Measurements from ENCODE around the gene RBBP8NL. TPM values are rescaled to one million over a fixed set of nuclear protein-coding genes. Genes with fewer than 3 reads are reported as not detected.
A peak's percentile ranks its signal among the peaks of the same experiment; 100 is the strongest.

RBBP8NL gene
- total RNA-seq, 2 donors from 2014 or later: not detected

DNA sequence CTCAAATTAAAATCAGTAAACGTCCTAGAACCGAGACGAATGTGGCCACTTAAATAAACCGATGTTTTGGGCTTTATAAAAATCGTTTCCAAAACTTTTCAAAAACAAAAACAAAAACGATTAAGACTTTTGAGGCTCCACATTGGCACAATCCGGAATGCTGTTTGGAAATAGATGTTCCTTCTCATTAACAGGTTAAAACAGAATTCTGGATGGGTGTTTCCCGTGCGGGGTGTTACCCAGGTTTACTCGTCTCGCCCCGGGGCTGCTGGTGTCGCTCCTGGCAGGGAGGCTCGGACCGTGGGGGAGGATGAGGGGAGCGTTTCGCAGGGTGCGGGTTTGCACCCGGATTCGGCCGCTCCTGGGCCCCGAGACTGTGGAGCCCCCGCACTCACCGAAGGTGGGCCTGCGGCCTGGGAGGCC lies 47.3 kb upstream of the RBBP8NL start:
- no peak for DNase-seq (ENCODE audit: low spot score)
- H3K4me1 ChIP-seq: peaks cover 0 to 38% of the 10 kb centered on the region in 2 donors
- peak overlapping the region; percentile 50 to 58 for H3K4me3 ChIP-seq
- H3K27ac ChIP-seq: peak overlapping the region; percentile 78 to 79
- H3K36me3 ChIP-seq: no peaks in the 10 kb centered on the region
- TF ChIP-seq, protein P1, sequence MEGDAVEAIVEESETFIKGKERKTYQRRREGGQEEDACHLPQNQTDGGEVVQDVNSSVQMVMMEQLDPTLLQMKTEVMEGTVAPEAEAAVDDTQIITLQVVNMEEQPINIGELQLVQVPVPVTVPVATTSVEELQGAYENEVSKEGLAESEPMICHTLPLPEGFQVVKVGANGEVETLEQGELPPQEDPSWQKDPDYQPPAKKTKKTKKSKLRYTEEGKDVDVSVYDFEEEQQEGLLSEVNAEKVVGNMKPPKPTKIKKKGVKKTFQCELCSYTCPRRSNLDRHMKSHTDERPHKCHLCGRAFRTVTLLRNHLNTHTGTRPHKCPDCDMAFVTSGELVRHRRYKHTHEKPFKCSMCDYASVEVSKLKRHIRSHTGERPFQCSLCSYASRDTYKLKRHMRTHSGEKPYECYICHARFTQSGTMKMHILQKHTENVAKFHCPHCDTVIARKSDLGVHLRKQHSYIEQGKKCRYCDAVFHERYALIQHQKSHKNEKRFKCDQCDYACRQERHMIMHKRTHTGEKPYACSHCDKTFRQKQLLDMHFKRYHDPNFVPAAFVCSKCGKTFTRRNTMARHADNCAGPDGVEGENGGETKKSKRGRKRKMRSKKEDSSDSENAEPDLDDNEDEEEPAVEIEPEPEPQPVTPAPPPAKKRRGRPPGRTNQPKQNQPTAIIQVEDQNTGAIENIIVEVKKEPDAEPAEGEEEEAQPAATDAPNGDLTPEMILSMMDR (IDR thresholded peaks at IDR 0.05): no peak
- H3K27me3 ChIP-seq: peaks cover 0 to 9% of the 10 kb centered on the region in 2 donors
- H3K9me3 ChIP-seq: no peaks in the 10 kb centered on the region

DNA sequence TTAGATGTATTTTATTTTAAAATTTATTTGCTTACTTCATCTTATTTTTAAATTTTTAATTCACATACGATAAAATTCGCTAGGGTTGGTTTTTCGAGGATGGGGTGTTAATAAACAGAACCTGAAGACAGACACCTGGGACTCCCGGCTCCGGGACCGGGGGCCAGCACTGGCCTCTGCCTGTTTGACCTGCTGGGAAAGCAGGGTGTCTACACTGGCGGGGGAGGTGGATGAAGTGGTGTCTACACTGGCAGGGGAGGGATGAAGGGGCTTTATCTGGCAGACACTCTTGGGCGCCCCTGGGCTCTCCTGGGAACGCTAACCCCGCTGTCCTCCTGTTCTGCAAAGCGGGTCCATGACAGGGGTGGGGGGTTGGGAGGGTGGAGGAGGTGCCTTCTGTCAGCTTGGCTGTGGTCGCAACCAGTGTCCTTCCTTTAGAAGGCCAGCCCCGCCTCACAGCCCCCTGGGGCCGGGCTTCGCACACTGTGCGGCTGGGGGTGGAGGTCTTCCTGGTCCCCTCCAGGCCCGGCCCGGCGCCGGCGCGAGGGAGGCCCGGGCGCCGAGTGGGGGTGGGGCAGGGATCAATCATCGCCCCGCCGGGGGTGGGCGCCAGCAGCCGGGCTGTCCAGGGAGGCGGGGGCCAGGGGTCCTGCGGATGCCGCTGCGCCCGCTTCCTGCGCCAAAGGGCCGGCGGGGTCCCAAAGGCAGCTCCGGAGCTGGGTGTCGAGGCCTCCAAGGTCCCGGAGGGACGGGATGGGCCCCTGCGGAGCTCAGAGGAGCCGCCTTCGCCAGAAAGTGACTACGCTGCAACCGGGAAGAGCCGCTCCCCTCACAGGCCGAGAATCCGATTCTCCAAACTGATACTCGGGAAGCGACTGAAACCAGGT lies 46.6 kb upstream of the RBBP8NL start:
- DNase-seq (ENCODE audit: low spot score): no peak
- H3K4me1 ChIP-seq: peaks cover 0 to 38% of the 10 kb centered on the region in 2 donors
- H3K4me3 ChIP-seq: peak overlapping the region; percentile 50 to 58
- peaks cover 0 to 9% of the 10 kb centered on the region in 2 donors for H3K27me3 ChIP-seq
- peak overlapping the region; percentile 61 to 79 for H3K27ac ChIP-seq
- TF ChIP-seq, protein P1 (IDR thresholded peaks at IDR 0.05): no peak
- H3K36me3 ChIP-seq: no peaks in the 10 kb centered on the region
- no peaks in the 10 kb centered on the region for H3K9me3 ChIP-seq

DNA sequence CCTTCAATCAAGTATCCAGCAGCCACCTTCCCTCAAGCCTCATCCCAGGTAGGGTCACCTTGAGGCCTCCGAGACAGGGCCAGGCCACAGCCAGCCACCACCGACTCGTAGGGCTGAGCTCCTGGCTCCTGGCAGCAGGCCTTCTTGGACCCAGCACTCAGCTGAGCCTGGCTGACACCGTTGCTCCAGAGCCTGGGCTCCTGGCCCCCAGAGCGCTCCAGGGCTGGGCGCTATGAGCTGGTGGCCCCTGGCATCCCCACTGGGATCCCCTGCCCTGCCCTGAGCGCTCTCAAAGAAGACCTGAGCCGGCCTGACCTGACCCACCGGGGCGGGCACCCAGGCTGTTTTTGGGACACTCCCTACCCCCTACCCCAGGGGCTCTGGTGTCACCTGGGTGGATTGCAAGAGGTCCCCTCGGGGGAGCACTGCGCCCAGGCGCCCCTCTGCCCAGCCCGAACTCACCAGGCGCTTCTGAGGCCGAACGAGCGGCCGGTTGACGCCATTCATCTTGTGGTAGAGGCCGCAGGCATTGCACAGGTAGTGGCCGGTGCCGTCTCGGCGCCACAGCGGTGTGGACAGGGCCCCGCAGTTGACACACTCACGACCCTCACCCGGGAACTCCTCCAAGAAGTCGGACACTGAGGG lies 45.7 kb upstream of the RBBP8NL start:
- no peaks in the 10 kb centered on the region for H3K36me3 ChIP-seq
- peaks cover 0 to 38% of the 10 kb centered on the region in 2 donors for H3K4me1 ChIP-seq
- H3K4me3 ChIP-seq: no peak overlapping the region
- TF ChIP-seq, protein P1 (IDR thresholded peaks at IDR 0.05): no peak
- peaks cover 0 to 9% of the 10 kb centered on the region in 2 donors for H3K27me3 ChIP-seq
- no peak for DNase-seq (ENCODE audit: low spot score)
- peak overlapping the region; percentile 31 to 61 for H3K27ac ChIP-seq
- H3K9me3 ChIP-seq: no peaks in the 10 kb centered on the region

DNA sequence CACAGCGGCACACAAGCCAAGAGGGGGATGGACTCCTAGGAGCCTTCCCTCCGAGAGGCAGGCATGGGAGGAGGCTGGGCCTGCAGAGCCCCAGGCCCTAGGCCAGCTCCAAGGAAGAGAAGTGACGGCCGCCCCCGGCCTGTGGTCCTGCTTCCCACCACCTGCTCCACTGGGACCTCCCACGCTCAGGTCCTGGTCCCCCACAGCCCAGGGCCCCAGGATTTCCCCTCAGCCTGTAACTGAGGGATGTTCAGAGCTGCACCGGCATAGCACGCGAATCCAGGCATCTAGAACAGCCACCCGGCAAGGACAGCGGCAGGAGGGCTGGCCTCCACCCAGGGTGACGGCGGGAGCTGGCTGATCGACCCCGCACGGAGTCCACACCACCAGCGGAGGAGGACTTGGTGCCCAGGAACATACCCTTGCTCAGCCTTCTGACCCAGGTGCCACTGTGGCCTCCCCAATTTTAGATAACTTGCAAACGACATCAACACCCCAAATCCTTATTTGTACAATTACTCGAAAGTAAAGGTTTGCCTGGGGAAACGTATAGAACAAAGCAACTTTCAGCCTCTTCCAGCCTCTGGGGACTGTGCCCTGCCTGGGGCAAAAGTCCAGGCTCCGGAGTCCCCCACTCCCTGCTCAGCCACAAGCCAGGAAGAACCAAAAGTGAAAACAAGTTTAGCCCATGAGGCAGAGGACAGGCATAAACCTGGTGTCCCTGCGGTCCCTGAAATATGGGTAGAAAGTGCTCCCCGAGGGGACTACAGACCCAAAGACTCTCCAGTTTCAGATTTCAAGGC lies 45.0 kb upstream of the RBBP8NL start:
- Histone ChIP-seq H3K27ac (peak overlapping the region; percentile 31 to 61), H3K4me3 (no peak overlapping the region), H3K27me3 (peaks cover 0 to 9% of the 10 kb centered on the region in 2 donors), H3K36me3 (no peaks in the 10 kb centered on the region), H3K9me3 (no peaks in the 10 kb centered on the region), H3K4me1 (peaks cover 0 to 38% of the 10 kb centered on the region in 2 donors)
- TF ChIP-seq, protein P1 (IDR thresholded peaks at IDR 0.05): no peak
- DNase-seq (ENCODE audit: low spot score): no peak

DNA sequence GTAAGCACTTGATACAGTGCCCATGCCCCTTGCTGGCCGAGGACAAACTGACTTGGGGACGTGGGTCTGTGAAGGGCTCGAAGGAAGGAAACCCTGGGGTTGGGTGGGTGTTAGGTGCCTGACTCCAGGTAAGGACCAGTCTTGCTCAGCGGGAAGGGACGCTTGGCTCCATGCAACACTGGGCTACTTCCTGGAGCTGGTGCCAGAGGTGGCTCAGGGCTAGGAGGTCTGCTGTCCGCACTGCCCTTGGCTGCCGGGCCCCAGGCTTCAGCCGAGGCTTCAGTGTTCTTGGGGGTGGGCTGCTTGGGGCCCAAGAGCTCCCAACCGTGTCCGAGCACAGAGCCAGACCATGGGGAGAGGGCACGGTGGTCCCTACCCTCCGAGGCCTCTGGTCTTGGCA lies 43.1 kb upstream of the RBBP8NL start:
- peaks cover 0 to 28% of the 10 kb centered on the region in 2 donors for H3K4me1 ChIP-seq
- peaks cover 0 to 9% of the 10 kb centered on the region in 2 donors for H3K27me3 ChIP-seq
- TF ChIP-seq, protein P1 (IDR thresholded peaks at IDR 0.05): no peak
- no peaks in the 10 kb centered on the region for H3K9me3 ChIP-seq
- DNase-seq (ENCODE audit: low spot score): no peak
- no peak overlapping the region for H3K4me3 ChIP-seq
- no peak overlapping the region for H3K27ac ChIP-seq
- H3K36me3 ChIP-seq: no peaks in the 10 kb centered on the region
